ENCODE data around the gene ZNF14. TPM values are rescaled to one million over a fixed set of nuclear protein-coding genes. Genes with fewer than 3 reads are reported as not detected.

ZNF14 gene

Small RNA genes lying within 50 kb of the gene (small RNA-seq; reads per million reads assigned to genes)
- not detected for gene AC011458.2 (ENCODE audit: insufficient read depth)
- not detected for gene AC011477.5 (ENCODE audit: insufficient read depth)

Measured in neuronal stem cell (in vitro differentiated cells).